Naive thymus-derived CD4-positive, alpha-beta T cell (primary cell): ENCODE results near the gene ELAPOR2. TPM values are rescaled to one million over a fixed set of nuclear protein-coding genes. Genes with fewer than 3 reads are reported as not detected.
A peak's percentile ranks its signal among the peaks of the same experiment; 100 is the strongest.
"Not testable (repeated sequence)": the region's sequence is repeated elsewhere in the genome, so short reads cannot be mapped to it uniquely, and the experiment has no call there.

ENCODE experiments used
- ATAC-seq: fragments of 150-1000 bp; cut with Tn5 transposase; 2 replicates; pipeline ENCODE4 v1.10.0; 2021; ENCODE audit warnings: mild to moderate bottlenecking, moderate library complexity
- CTCF ChIA-PET: fragments of 350-600 bp; sonication (Branson Sonifier 250); formaldehyde crosslinking; loops from one replicate; lab custom pipeline; 2021; ENCODE audit warnings: antibody characterized with exemption; lab: Charles Lee
- POLR2A ChIA-PET: fragments of 350-600 bp; sonication (Branson Sonifier 250); formaldehyde crosslinking; loops from one replicate; lab custom pipeline; 2021; ENCODE audit warnings: antibody characterized with exemption, inconsistent platforms; lab: Charles Lee
- DNase-seq, 9 donors: peaks; one replicate each; pipeline versions ENCODE4 v3.0.0 to v3.0.0-alpha.2; 2020 to 2022; ENCODE audit warnings: mixed read lengths in 1 of 9
- H3K27ac ChIP-seq: one replicate; pipeline ENCODE4 v1.7.0; 2013; ENCODE audit warnings: mild to moderate bottlenecking, low read depth, low read length, moderate library complexity
- H3K27me3 ChIP-seq, 2 donors: one replicate each; pipeline ENCODE4 v1.7.0; 2013; ENCODE audit warnings: low read length in 2 of 2, mild to moderate bottlenecking in 2 of 2, moderate library complexity in 2 of 2; ENCODE audit not compliant: control insufficient read depth in 2 of 2, insufficient read depth in 2 of 2
- H3K36me3 ChIP-seq, 3 experiments: 1 replicate in 2 of 3; 2 replicates in 1 of 3; pipeline ENCODE4 v1.7.0; 2013; ENCODE audit warnings: low read length in 3 of 3, mild to moderate bottlenecking in 3 of 3, moderate library complexity in 1 of 3; ENCODE audit not compliant: insufficient read depth in 3 of 3, control insufficient read depth in 2 of 3
- H3K4me1 ChIP-seq, 2 donors: one replicate each; pipeline ENCODE4 v1.7.0; 2013; ENCODE audit warnings: low read length in 2 of 2, mild to moderate bottlenecking in 2 of 2, moderate library complexity in 1 of 2; ENCODE audit not compliant: control insufficient read depth in 2 of 2, insufficient read depth in 2 of 2
- H3K4me3 ChIP-seq: 2 replicates; pipeline ENCODE4 v1.7.0; 2013; ENCODE audit warnings: mild to moderate bottlenecking, low read length
- H3K9me3 ChIP-seq, 3 experiments: 1 replicate in 2 of 3; 2 replicates in 1 of 3; pipeline ENCODE4 v1.7.0; 2013; ENCODE audit warnings: low read length in 3 of 3; ENCODE audit not compliant: control insufficient read depth in 2 of 3
- H3K27ac Mint-ChIP-seq, 9 donors: one replicate each; pipeline ENCODE4 v1.8.0; 2020 to 2022; ENCODE audit warnings: mixed read lengths in 9 of 9, mild to moderate bottlenecking in 8 of 9, moderate library complexity in 5 of 9, inconsistent platforms in 2 of 9
- H3K27me3 Mint-ChIP-seq, 5 donors: one replicate each; pipeline ENCODE4 v1.8.0; 2021 to 2022; ENCODE audit warnings: mixed read lengths in 5 of 5, mild to moderate bottlenecking in 1 of 5
- H3K36me3 Mint-ChIP-seq, 5 donors: one replicate each; pipeline ENCODE4 v1.8.0; 2020 to 2022; ENCODE audit warnings: mixed read lengths in 5 of 5, mild to moderate bottlenecking in 3 of 5, inconsistent platforms in 1 of 5
- H3K4me1 Mint-ChIP-seq, 7 donors: one replicate each; pipeline ENCODE4 v1.8.0; 2020 to 2022; ENCODE audit warnings: mixed read lengths in 7 of 7, mild to moderate bottlenecking in 3 of 7, inconsistent platforms in 1 of 7
- H3K4me3 Mint-ChIP-seq, 10 donors: one replicate each; pipeline ENCODE4 v1.8.0; 2020 to 2022; ENCODE audit warnings: mild to moderate bottlenecking in 10 of 10, mixed read lengths in 10 of 10, moderate library complexity in 6 of 10, inconsistent platforms in 2 of 10
- H3K9me3 Mint-ChIP-seq, 11 donors: one replicate each; pipeline ENCODE4 v1.8.0; 2020 to 2022; ENCODE audit warnings: mixed read lengths in 11 of 11, mild to moderate bottlenecking in 4 of 11, inconsistent platforms in 1 of 11, moderate library complexity in 1 of 11
- intact Hi-C, 2 donors: fragments of 100-400 bp; cut with micrococcal nuclease; formaldehyde crosslinking; loops; one replicate each; pipeline ENCODE4 v1.15.1; 2023
- polyA plus RNA-seq, 2 donors: library from polyadenylated mRNA; unstranded; fragments of 300-500 nt; fragmentation: Illumina TruSeq; gene quantifications; one replicate each; pipeline ENCODE4 v1.2.3, GENCODE V29; 2021
- total RNA-seq, 6 experiments: library from RNA in 5 of 6; stranded (reverse) in 5 of 6; gene quantifications; 1 replicate in 5 of 6; 2 replicates in 1 of 6; pipeline ENCODE4 v1.2.3 and lab custom pipeline; 2021 to 2026

ELAPOR2 gene
- total and polyA plus RNA-seq, 7 experiments from 2014 or later: 1.3 to 11.0 (median 6.4) TPM

GRCh38 chr7:87048839-87049238 lies 10.6 kb downstream of the ELAPOR2 start:
- H3K27ac Mint-ChIP-seq: no peak overlapping the region
- Histone ChIP-seq H3K4me3 (no peak overlapping the region), H3K36me3 (no peaks in the 10 kb centered on the region), H3K9me3 (no peaks in the 10 kb centered on the region), H3K4me1 (no peaks in the 10 kb centered on the region), H3K27ac (no peak overlapping the region), H3K27me3 (no peaks in the 10 kb centered on the region)
- H3K27me3 Mint-ChIP-seq: no peaks in the 10 kb centered on the region
- ATAC-seq: no peak
- CTCF ChIA-PET: no interaction called here
- no peak overlapping the region for H3K4me3 Mint-ChIP-seq
- peaks cover 0 to 8% (median 3%) of the 10 kb centered on the region in 5 donors for H3K36me3 Mint-ChIP-seq
- peaks cover 0 to 10% (median 2%) of the 10 kb centered on the region in 11 donors for H3K9me3 Mint-ChIP-seq
- H3K4me1 Mint-ChIP-seq: no peaks in the 10 kb centered on the region
- intact Hi-C loops: no loop called here
- POLR2A ChIA-PET: no interaction called here
- DNase-seq: no peak

DNA sequence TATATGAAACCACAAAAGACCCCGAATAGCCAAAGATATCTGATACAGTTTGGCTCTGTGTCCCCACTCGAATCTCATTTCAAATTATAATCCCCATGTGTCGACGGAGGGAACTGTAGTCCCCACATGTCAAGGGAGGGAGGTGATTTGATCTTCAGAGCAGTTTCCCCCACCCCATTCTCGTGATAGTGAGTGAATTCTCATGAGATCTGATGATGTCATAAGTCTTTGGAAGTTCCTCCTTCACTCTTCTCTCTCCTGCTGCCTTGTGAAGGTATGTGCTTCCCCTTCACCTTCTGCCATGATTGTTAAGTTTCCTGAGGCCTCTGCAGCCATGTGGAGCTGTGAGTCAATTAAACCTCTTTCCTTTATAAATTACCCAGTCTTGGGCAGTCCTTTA lies 13.0 kb downstream of the ELAPOR2 start:
- no peak overlapping the region for H3K27ac ChIP-seq
- H3K36me3 ChIP-seq: no peaks in the 10 kb centered on the region
- ChIA-PET POLR2A (no interaction called here), CTCF (no interaction called here)
- Mint-ChIP-seq H3K36me3 (peaks cover 0 to 8% (median 0%) of the 10 kb centered on the region in 5 donors), H3K9me3 (peaks cover 0 to 17% (median 5%) of the 10 kb centered on the region in 11 donors), H3K27ac (no peak overlapping the region), H3K4me1 (no peaks in the 10 kb centered on the region), H3K27me3 (peaks cover 0 to 5% (median 0%) of the 10 kb centered on the region in 5 donors), H3K4me3 (no peak overlapping the region)
- no peak overlapping the region for H3K4me3 ChIP-seq
- ATAC-seq (no peak), DNase-seq (no peak)
- intact Hi-C loops: no loop called here
- H3K9me3 ChIP-seq: no peaks in the 10 kb centered on the region
- no peaks in the 10 kb centered on the region for H3K4me1 ChIP-seq
- no peaks in the 10 kb centered on the region for H3K27me3 ChIP-seq

GRCh38 chr7:87044713-87045112 lies 14.7 kb downstream of the ELAPOR2 start:
- H3K27me3 ChIP-seq, H3K36me3 Mint-ChIP-seq, POLR2A ChIA-PET, H3K27ac Mint-ChIP-seq, H3K4me1 ChIP-seq, H3K27me3 Mint-ChIP-seq, intact Hi-C loops, H3K4me1 Mint-ChIP-seq, H3K4me3 Mint-ChIP-seq, CTCF ChIA-PET, H3K27ac ChIP-seq, H3K36me3 ChIP-seq, H3K4me3 ChIP-seq, DNase-seq, H3K9me3 ChIP-seq, ATAC-seq: not testable (repeated sequence)
- peaks cover 0 to 19% (median 6%) of the 10 kb centered on the region in 11 donors for H3K9me3 Mint-ChIP-seq

GRCh38 chr7:87041586-87041985 lies 17.9 kb downstream of the ELAPOR2 start:
- H3K36me3 Mint-ChIP-seq, H3K4me1 Mint-ChIP-seq, H3K4me3 Mint-ChIP-seq, POLR2A ChIA-PET, H3K27ac ChIP-seq, DNase-seq, H3K27ac Mint-ChIP-seq, H3K9me3 ChIP-seq, ATAC-seq, CTCF ChIA-PET, H3K4me1 ChIP-seq, H3K36me3 ChIP-seq, intact Hi-C loops, H3K4me3 ChIP-seq, H3K27me3 ChIP-seq: not testable (repeated sequence)
- Mint-ChIP-seq H3K9me3 (peaks cover 0 to 26% (median 8%) of the 10 kb centered on the region in 11 donors), H3K27me3 (peaks cover 0 to 10% (median 0%) of the 10 kb centered on the region in 5 donors)

DNA sequence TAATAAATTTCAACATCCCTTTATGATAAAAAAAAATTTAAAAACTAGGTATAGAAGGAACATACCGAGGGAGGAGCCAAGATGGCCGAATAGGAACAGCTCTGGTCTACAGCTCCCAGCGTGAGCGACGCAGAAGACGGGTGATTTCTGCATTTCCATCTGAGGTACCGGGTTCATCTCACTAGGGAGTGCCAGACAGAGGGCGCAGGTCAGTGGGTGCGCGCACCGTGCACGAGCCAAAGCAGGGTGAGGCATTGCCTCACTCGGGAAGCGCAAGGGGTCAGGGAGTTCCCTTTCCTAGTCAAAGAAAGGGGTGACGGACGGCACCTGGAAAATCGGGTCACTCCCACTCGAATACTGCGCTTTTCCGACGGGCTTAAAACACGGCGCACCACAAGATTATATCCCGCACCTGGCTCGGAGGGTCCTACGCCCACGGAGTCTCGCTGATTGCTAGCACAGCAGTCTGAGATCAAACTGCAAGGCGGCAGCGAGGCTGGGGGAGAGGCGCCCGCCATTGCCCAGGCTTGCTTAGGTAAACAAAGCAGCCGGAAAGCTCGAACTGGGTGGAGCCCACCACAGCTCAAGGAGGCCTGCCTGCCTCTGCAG lies 19.7 kb downstream of the ELAPOR2 start:
- ATAC-seq, H3K9me3 ChIP-seq, H3K36me3 Mint-ChIP-seq, H3K36me3 ChIP-seq, H3K27ac ChIP-seq, H3K4me1 Mint-ChIP-seq, H3K4me1 ChIP-seq, POLR2A ChIA-PET, H3K27me3 ChIP-seq, intact Hi-C loops, CTCF ChIA-PET: not testable (repeated sequence)
- H3K4me3 ChIP-seq: peak overlapping the region; percentile 43
- DNase-seq: peak in 7 of 9 donors; percentile 3 to 37 (median 24)
- Mint-ChIP-seq H3K9me3 (peaks cover 0 to 25% (median 6%) of the 10 kb centered on the region in 11 donors), H3K4me3 (peak overlapping the region; percentile 14 to 88 (median 70)), H3K27ac (peak overlapping the region in 8 of 9 donors; percentile 38 to 96 (median 81)), H3K27me3 (peaks cover 0 to 17% (median 5%) of the 10 kb centered on the region in 5 donors)

- DNase-seq (no peak), ATAC-seq (no peak)
- POLR2A ChIA-PET: interaction anchor here (0.8 kb wide), 1 partner anchor 113 kb away, joined by 3 read pairs; the partner anchor contains the start of gene DMTF1
- Mint-ChIP-seq H3K27me3 (peaks cover 0 to 17% (median 5%) of the 10 kb centered on the region in 5 donors), H3K4me1 (peaks cover 0 to 6% (median 0%) of the 10 kb centered on the region in 7 donors), H3K9me3 (peaks cover 0 to 25% (median 6%) of the 10 kb centered on the region in 11 donors), H3K4me3 (peak overlapping the region; percentile 14 to 88 (median 67)), H3K27ac (peak overlapping the region in 5 of 9 donors; percentile 62 to 96 (median 84)), H3K36me3 (no peaks in the 10 kb centered on the region)
- no peaks in the 10 kb centered on the region for H3K27me3 ChIP-seq
- H3K9me3 ChIP-seq: no peaks in the 10 kb centered on the region
- no peaks in the 10 kb centered on the region for H3K36me3 ChIP-seq
- CTCF ChIA-PET: no interaction called here
- no peaks in the 10 kb centered on the region for H3K4me1 ChIP-seq
- intact Hi-C loops: no loop called here
- peak overlapping the region; percentile 43 for H3K4me3 ChIP-seq
- peak overlapping the region; percentile 45 for H3K27ac ChIP-seq
Observed at GRCh38 chr7:87038993-87039690, 20.3 kb downstream of the ELAPOR2 start.
